HG03097 (cell line): ENCODE results near the gene RRAS.

Experiments used
- ATAC-seq: cut with Tn5 transposase; IDR thresholded peaks from one replicate; pipeline ENCODE4 v1.9.1; 2021; ENCODE audit not compliant: unreplicated experiment, low FRiP score

The RRAS gene

DNA sequence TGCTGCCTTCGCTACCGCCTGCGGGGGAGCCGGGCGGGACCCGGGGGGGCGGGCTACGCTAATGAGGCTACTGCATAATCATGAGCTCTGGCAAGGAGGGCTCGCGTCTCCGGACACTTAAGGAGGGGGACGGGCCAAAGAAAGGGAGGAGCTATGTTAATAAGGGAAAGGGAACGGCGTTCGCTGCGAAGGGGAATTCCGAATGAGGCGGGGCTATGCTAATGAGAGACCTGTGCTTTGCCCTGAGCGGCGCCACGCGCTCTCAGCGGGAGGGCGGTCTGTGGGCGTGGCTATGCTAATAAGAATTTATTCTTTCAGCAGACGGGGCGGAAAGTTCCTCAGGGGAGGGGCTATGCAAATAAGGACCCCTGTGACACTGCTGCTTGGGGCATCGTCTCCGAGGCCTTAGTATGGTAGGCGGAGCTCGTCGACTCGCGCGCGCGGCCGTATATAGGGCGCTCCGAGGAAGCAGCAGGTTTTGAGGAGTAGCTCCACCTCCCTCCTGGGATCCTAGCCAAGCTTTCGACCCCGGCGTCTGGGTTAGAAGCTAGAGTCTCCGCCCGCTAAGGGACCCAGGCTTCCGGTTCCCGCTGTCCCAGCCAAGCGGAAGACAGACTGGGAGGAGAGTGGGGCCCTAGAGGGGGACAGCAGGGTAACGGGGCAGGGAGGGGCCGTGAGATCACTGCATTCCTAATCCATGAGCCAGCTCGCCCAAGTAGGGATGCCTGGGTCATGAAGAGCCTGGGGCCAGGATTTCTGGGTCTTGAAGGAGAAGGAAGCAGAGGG is at the start of gene RRAS:
TSS of gene RRAS (minus strand) at position 31 of the 786 bp plus-strand sequence. CDS start 45 bp downstream, outside the sequence.
- ATAC-seq: peak; percentile 54

DNA sequence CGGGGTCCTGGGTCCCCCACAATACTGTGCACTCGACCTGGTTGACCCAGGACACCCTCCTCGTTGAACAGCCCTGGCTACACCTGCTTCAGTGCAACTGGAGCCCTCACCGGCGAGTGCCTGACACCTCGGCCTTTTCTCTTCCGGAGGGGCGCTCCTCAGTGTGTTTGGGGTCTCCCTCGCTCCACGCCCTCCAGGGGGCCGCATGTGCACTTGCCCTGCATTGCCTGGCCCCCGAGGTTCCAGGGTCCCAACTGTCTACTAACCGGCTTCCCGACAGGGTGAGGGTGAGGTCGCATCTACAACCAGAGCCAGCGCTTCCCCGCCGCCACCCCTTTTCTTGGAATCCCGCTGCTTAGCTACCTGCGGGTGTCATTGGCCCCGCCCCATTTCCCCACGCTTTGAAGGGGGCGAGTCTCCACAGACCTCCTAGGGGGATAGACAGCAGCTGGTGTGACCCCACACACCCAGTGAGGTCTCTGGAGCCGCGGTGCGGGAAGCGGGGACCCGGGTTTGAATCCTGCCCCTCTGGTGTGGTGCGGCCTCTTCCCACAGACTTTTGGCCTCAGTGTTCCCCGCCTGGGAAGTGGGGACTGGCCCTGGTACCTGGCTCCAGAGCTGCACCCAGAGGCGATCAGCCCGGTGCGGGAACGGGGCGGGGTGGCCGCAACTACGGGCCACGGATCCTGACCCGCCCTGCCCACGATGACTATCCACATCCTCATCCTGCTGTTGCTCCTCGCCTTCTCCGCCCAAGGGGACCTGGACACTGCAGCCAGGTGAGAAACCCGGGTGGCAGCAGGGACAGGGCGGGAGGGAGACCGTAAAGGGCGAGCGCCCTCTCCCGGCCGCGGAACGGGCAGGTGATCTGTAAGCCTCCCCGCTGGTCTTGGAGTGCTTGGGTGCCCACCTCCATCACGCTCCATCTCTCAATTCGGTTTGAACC is 49.5 kb upstream of the RRAS start, which contains the start of gene ADM5:
TSS of gene ADM5 (plus strand) at position 462 of the 946 bp plus-strand sequence. CDS start at position 706, 244 bp downstream.
- ATAC-seq: no peak

GRCh38 chr19:49688531-49689132 is 48.7 kb upstream of the RRAS start:
- ATAC-seq: no peak

GRCh38 chr19:49687566-49688316 is 47.8 kb upstream of the RRAS start:
- ATAC-seq: no peak

GRCh38 chr19:49687150-49687549 is 47.2 kb upstream of the RRAS start:
- no peak for ATAC-seq

DNA sequence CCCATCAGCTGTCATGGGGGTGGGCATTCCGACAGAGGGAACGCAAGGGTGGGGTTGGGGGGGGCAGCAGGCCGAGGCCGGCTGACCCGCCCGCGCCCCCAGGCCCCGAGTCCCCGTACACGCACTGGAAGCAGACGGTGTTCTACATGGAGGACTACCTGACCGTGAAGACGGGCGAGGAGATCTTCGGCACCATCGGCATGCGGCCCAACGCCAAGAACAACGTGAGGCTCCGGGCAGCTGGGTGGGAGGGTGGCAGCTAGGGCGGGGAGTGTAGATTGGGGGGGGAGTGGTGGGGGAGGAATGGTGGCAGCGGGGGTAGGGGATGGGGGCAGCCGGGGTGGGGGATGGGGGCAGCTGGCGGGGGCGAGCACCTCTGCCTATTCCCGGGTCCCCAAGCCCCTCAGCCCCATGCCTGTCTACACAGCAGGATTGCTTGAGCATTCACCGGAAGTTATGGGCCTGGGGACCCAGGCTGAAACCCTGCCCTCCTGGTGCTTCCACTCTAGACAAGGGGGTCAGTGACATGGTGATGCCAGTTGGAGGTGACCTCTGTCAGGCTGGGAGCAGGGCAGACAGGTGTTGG is 46.7 kb upstream of the RRAS start:
- no peak for ATAC-seq

GRCh38 chr19:49685845-49686332 is 45.9 kb upstream of the RRAS start:
- ATAC-seq: no peak

GRCh38 chr19:49684983-49685553 is 45.1 kb upstream of the RRAS start:
- ATAC-seq: no peak

GRCh38 chr19:49684251-49684982 is 44.5 kb upstream of the RRAS start:
- no peak for ATAC-seq

DNA sequence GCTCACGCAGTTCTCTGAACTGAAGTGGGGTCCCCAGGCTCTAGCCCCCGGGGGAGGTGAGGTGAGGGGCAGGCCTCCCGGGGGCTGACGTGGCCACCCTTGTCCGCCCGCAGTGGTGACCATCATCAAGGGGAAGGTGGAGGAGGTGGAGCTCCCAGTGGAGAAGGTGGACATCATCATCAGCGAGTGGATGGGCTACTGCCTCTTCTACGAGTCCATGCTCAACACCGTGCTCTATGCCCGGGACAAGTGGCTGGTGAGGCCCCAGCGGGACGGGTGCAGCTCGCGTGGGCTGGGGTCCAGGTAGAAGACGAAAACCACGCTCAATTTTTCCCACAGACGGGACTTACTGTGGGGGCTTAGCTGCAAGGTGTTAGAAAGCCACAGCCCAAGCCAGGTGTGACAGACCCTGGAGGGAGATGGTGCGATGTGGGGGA is 43.9 kb upstream of the RRAS start:
- ATAC-seq: no peak

- ATAC-seq: no peak
Measured at GRCh38 chr19:49682274-49682673, 42.3 kb upstream of the RRAS start.

DNA sequence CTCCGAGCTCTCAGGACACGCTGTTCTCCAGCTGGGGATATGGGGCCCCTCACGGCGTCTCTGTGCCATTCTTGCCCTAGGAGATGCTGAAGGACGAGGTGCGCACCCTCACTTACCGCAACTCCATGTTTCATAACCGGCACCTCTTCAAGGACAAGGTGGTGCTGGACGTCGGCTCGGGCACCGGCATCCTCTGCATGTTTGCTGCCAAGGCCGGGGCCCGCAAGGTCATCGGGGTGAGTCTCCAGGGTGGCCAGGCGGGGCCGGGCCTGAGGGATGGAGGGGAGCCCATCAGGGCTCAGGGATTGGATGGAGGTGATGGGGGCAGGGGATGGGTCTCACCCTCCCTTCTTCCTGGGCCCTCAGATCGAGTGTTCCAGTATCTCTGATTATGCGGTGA is 41.9 kb upstream of the RRAS start:
- no peak for ATAC-seq

DNA sequence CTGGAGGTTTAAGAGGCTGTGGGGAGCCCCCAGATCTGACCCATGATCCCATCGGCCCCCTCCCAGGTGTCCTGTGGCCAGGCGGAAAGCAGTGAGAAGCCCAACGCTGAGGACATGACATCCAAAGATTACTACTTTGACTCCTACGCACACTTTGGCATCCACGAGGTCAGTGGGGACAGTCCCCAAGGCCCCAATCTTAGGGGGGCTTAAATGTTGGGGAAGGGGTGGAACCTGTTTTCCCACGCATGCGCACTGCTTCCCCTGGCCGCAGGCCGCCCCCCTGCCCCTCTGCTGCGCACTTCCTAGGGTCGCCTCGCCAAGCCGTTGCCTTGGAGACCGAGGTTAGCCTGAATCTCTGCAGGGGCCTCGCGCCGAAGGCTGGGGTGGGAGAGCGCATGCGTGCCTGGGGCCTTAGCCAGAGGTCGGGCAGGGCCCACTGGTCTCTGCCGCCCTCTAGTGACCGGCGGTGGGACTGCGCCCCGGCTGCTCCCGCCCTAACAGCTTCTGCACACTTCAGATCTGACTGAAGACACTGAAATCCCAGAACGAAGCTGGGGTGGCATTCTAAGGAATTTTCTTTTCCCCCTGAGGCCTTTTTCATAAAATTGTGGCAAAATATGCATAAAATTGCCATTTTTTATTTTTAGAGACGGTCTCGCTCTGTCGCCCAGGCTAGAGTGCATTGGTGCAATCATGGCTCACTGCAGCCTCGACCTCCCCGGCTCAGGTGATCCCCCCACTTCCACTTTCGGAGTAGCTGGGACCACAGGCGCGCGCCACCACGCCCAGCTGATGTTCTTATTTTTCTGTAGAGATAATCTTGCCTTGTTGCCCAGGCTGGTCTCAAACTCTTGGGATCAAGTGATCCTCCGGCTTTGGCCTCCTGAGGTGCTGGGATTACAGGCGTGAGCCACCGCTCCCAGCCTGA is 40.7 kb upstream of the RRAS start:
- no peak for ATAC-seq

DNA sequence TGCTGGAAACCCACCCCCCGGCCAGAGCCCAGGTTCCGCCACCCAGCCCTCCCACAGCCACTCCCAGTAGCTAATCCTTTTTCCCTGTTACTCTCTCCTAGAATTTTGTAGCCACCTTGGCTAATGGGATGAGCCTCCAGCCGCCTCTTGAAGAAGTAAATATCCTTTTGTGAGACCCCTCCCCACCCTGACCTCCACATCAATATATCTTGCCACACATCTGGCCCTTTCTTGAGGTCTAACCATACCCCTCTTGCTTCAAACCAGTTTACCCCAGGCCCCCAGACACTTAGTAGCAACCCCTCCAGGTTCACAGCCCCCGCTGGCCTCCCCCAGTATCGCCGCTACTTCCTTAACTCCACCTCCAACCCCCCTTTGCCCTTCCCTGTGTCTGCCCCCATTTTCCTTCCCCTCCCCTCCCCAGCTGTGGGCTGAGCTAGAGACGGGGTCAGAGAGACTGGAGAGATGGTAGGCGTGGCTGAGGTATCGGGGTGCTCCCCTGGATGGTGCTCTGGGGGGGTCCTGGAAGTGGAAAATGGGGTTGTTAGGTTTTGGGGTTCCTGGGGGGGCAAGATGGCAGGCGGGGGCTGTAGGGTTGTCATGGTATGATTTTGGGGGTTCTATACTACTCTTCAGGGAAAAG is 39.9 kb upstream of the RRAS start:
- ATAC-seq: no peak

DNA sequence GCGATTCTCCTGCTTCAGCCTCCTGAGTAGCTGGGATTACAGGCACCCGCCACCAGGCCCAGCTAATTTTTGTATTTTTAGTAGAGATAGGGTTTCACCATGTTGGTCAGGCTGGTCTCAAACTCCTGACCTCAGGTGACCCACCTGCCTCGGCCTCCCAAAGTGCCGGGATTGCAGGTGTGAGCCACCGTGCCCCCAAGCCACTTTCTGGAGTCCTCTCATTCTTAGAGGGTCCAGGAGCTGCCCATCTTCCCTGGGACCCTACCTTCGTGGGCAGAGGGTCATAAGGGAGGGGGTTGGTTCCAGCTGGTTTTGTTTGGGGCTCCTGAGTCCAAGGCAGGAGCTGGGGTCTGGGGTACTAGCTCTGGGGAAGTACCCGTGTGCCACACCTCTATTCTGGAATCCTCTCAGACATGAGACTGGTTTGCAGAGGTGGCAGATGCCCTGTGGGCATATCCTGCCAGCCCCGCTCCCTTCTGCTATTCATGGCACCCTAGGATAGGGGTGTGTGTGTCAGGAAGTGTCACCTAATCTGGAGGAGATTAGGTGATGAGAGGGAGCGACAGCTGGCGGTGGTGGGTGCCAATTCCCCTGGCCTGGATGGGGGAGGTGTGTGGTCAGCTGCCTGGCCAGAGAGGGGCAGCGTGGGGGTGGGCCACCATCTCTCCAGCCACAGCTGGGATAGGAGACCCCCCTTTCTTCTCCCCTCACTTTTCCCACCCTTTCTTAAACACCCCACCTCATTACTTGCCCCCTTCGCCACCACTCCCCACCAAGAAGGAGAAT is 39.2 kb upstream of the RRAS start:
- ATAC-seq: no peak

DNA sequence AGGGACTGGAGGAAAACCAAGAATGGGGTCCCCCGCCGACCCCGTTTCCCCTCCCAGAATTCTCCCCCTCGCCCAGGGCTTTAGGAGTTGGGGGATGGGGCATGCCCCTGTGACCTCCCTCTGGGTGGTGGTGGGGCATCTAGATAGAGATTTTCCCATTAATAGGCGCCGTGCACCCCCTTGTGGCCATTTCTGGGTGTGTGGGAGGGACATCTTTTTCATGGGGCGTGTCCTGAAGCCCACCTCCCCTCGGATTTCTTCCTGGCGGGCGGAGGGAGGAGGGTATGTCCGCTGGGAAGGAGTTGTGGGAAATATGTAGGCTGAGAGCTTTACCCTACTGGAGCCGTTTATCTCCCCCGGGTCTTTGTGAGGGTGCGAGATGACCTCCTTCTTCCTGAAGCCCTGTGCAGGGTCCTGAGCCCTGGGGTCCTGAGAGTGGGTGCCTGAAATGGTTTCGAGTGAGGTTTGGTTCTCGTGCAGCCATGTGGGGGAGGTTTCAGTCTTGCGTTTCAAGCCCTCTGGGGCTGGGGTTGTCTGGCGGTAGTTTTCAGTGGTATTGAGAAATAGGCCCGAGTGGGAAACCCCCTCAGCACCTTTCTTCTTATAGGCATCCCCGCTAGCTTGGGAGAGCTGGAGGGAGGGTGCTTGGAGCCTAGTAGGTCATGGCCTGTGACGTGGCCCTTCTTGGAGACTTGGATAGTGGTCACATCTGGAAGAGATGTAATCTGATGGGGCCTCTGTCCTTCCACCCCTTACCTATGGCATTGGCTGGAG is 38.1 kb upstream of the RRAS start:
- no peak for ATAC-seq
